Measurements from ENCODE around the gene NAV2. TPM values are rescaled to one million over a fixed set of nuclear protein-coding genes. Genes with fewer than 3 reads are reported as not detected.

NAV2 gene
- total RNA-seq, 1 donor from 2014 or later: 10.3 TPM

DNA sequence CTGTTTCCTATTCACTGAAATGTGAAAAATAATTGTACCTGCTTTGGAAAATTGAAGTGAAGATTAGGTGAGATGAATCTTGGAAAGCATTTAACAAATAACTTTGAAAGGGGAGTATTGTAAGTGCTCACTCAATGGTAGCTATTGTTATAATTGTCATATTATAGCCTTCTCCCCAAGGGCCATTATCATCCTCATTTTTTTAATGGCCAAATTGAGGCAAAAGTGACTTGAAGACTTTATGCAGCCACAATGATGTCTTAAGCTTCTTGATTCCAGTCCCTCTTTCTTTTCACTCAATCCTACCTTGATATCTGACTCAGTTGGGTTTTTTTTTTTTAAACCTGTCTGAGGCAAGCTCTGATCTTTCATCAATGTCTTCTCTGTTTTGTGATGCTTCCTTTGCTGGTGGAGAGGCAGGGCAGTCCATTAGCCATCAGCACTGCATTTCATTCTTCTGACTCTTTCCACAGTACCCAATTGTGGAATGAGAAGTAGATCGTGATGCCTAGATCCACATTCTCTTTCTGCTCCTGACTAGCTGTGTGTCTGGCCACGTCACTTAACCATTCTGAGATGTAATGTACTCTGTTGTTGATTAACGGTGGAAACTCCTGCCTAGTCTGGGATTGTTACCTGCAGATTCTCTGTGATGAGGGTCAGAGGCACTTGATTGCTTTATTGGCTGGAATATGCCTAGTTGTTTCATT, 346.3 kb downstream of the NAV2 start:
- Mint-ChIP-seq H3K27me3 (no peaks in the 10 kb centered on the region), H3K4me1 (no peaks in the 10 kb centered on the region), H3K27ac (no peak overlapping the region), H3K36me3 (ENCODE audit: low read depth) (no peaks in the 10 kb centered on the region), H3K4me3 (no peak overlapping the region), H3K9me3 (no peaks in the 10 kb centered on the region)
- no peak for DNase-seq
- ATAC-seq (ENCODE audit: low read depth): no peak
- TF ChIP-seq CTCF (IDR thresholded peaks at IDR 0.05): no peak
- intact Hi-C loops (cut with micrococcal nuclease): no loop called here
- ChIA-PET CTCF (no interaction called here), POLR2A (no interaction called here)

DNA sequence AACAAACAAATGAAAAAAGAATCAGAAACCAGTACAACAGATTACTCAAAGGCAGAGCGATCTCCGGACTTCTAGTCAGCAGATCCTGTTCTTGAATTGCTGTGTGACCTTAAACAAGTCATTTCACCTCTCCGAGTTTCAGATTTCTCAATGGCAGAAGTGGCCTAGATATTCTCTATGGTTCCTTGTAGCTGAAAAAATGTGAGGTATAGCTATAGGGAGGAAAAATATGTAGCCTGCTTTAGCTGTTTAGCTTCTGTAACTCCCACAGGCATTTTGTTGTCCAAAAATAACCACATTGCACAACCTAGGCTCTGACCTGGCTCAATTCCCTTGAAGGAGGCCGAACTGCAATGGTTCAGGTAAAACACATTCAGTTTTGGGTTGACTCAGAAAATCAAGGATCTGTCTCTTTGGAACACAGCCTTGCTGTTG, 347.0 kb downstream of the NAV2 start:
- Mint-ChIP-seq H3K27ac (no peak overlapping the region), H3K4me3 (no peak overlapping the region), H3K4me1 (no peaks in the 10 kb centered on the region), H3K9me3 (no peaks in the 10 kb centered on the region), H3K36me3 (ENCODE audit: low read depth) (no peaks in the 10 kb centered on the region), H3K27me3 (no peaks in the 10 kb centered on the region)
- ATAC-seq (ENCODE audit: low read depth) (no peak), DNase-seq (no peak)
- ChIA-PET CTCF (no interaction called here), POLR2A (no interaction called here)
- no peak for TF ChIP-seq CTCF (IDR thresholded peaks at IDR 0.05)
- intact Hi-C loops (cut with micrococcal nuclease): no loop called here

GRCh38 chr11:20060181-20060580, 347.5 kb downstream of the NAV2 start:
- intact Hi-C loops (cut with micrococcal nuclease): no loop called here
- CTCF ChIA-PET: no interaction called here

GRCh38 chr11:20060647-20061205, 348.1 kb downstream of the NAV2 start:
- Mint-ChIP-seq H3K4me3 (no peak overlapping the region), H3K4me1 (no peaks in the 10 kb centered on the region), H3K9me3 (no peaks in the 10 kb centered on the region), H3K36me3 (ENCODE audit: low read depth) (no peaks in the 10 kb centered on the region), H3K27me3 (no peaks in the 10 kb centered on the region), H3K27ac (no peak overlapping the region)
- ChIA-PET CTCF (no interaction called here), POLR2A (no interaction called here)
- DNase-seq (no peak), ATAC-seq (ENCODE audit: low read depth) (no peak)
- TF ChIP-seq CTCF (IDR thresholded peaks at IDR 0.05): no peak
- intact Hi-C loops (cut with micrococcal nuclease): no loop called here

More at GRCh38 chr11:20060181-20060580, 347.5 kb downstream of the NAV2 start:
- Mint-ChIP-seq H3K9me3 (no peaks in the 10 kb centered on the region), H3K27me3 (no peaks in the 10 kb centered on the region), H3K36me3 (ENCODE audit: low read depth) (no peaks in the 10 kb centered on the region), H3K4me3 (no peak overlapping the region), H3K27ac (no peak overlapping the region), H3K4me1 (no peaks in the 10 kb centered on the region)
- DNase-seq (no peak), ATAC-seq (ENCODE audit: low read depth) (no peak)
- POLR2A ChIA-PET: no interaction called here
- no peak for TF ChIP-seq CTCF (IDR thresholded peaks at IDR 0.05)

DNA sequence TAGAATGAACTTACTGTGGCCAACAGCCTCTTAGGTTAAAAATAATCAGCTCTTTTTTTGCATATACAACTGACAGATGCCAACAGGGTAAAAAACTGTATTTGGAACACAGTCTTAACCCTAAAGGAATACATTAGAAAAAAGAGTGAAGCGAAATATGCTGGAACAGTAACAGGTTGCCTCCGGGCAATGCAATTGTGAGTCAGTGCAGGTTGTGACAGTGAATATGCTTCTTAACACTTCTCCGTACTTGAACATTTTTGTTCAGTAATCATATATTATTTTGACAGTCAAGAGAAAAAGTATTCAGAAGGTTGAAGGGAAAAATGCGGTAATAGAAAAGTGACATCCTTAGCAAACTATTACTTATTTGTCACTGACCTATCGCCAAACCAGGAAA, 349.1 kb downstream of the NAV2 start:
- CTCF ChIA-PET: no interaction called here
- POLR2A ChIA-PET: no interaction called here
- no peak for ATAC-seq (ENCODE audit: low read depth)
- TF ChIP-seq CTCF (IDR thresholded peaks at IDR 0.05): no peak
- DNase-seq: no peak
- no peak overlapping the region for H3K4me3 Mint-ChIP-seq
- H3K9me3 Mint-ChIP-seq: no peaks in the 10 kb centered on the region
- H3K36me3 Mint-ChIP-seq (ENCODE audit: low read depth): no peaks in the 10 kb centered on the region
- intact Hi-C loops (cut with micrococcal nuclease): no loop called here
- H3K4me1 Mint-ChIP-seq: no peaks in the 10 kb centered on the region
- H3K27ac Mint-ChIP-seq: no peak overlapping the region
- peaks cover 2% of the 10 kb centered on the region for H3K27me3 Mint-ChIP-seq

All from activated B cell treated with CpG ODN at 0.5 μM for 24 hours (primary cell).